ENCODE measurements around the gene CLN5.

The CLN5 gene

GRCh38 chr13:77022341-77022740 lies 30.5 kb downstream of the CLN5 start:
- DNase-seq = no peak

- peak; percentile 62 to 71 for DNase-seq
Measured at GRCh38 chr13:77026255-77026860, 34.5 kb downstream of the CLN5 start.

DNA sequence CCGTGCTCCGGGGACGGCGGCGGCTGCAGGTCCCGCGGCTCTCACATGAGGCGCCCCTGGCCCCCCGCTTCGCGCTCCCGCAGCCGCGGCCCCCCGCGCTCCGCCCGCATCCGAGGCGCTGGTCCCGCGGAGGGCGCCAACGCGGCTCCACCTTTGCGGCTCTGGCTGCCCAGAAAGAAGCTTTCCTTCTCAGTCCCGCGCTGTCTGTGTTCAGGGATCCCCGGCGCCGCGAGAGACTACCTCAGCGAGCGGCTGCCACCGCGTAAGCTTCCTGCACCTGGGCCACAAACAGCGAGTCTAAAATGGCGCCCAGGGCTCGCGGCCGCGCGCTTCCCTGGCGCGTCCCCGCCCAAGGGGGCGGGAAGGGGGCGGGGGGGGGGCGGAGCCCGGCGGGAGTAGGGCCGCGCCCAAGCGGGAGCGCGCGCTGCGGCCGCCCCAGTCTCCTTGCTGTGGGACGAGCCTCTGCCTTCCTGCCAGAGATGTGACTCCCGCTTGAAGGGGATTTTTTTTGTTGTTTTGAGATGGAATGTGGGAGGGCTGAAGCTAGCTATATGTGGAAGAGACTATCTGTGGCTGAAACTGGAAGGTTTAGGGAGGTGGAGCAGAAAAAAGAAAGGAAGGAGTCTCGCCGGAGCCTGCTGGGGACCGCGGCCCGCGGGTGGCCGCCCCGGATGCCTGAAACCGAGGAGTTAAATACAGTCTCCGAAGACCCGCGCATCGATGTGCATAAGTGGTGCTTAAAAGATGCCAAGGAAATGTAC lies 35.2 kb downstream of the CLN5 start, which contains the start of gene FBXL3:
TSS of gene FBXL3 (minus strand) at position 299 of the 761 bp plus-strand sequence. CDS start 5,299 bp downstream, outside the sequence.
- DNase-seq = peak; percentile 63 to 84

- no peak for DNase-seq
Measured at GRCh38 chr13:77028202-77028601, 36.3 kb downstream of the CLN5 start.

DNA sequence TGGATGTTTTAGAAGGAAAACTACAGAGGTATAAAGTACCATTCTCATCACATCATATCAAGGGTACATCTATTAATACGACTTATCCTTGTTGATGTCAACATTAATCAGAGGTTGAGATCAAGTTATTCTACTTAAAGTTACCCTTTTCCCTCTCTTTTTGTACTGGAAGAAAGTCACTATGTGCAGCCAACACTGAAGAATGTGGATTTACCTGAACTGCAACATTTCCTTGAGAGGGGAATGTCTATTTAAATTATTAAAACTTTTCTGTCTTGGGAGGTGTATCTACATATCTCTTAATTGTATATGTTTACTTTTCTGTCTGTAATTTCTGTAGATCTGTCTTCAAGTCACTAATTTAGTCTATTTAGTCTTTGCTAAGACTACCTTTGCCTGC lies 37.6 kb downstream of the CLN5 start:
- no peak for DNase-seq

- DNase-seq = no peak
Measured at GRCh38 chr13:77031656-77032243, 39.9 kb downstream of the CLN5 start.

DNA sequence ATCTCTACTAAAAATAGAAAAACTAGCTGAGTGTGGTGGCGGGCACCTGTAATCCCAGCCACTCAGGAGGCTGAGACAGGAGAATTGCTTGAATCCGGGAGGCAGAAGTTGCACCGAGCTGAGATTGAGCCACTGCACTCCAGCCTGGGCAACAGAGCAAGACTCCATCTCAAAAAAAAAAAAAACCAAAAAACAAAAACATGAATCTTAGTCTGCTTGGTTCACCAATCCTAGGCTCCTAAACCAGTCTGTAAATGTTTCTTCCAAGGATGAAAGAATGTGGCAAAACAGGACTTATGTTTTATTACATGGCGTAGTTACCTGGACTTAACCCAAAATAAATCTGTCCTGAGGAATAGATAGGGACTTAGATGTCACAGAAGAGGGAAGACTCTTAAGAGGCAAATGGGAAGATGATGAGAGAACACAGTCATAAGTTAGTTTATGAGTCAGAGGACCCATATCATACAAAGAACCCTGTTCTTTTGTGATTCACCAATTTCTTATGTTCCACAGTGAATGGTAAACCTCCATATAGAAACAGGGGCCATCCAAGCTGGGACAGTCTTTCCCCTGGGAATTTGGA lies 41.9 kb downstream of the CLN5 start:
- DNase-seq = no peak

GRCh38 chr13:77034881-77035280 lies 43.0 kb downstream of the CLN5 start:
- DNase-seq = no peak

- DNase-seq = no peak
Measured at GRCh38 chr13:77036279-77036678, 44.4 kb downstream of the CLN5 start.

DNA sequence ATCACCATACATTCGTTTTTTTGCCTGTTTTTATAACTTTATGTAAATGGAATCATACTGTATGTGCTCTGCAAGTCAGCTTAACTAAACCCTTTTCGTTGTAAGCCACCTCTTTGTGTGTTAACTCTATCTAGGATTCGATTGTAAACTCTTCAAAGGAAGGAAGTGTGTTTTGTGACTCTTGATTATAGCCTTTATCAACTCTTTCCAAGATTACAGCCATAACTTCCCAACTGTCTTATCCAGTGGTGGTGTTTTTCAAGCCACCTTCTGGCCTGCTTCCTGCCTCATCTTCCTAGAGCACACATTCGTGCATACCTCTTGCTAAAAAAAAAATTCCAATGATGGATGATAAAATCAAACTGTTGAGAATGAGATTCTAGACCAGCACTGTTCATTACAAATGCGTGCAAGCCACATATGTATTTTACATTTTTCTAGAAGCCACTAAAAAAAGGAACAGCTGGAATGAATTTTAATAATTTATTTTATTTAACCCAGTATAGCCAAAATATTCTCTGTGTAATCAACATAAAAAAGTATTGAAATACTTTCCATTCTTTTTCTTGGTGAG lies 47.1 kb downstream of the CLN5 start:
- no peak for DNase-seq

DNA sequence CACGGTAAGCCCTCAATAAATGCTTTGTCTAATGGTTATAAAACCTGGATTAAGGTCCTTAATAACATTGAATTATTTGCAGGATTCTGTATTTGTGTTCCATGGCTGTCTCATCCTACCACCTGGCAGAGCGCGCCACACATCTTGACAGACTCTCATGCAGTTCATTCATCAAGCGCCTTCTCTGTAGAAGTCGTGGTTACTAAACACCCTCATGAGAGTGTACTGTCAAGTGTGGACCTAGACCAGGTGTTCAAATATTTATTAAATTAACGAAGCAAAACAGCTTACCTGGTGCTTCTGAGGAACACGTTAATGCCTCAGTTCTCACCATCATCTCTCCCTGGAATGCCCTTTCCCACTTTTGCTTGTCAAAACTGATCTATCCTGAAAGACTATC lies 48.2 kb downstream of the CLN5 start:
- no peak for DNase-seq

DNA sequence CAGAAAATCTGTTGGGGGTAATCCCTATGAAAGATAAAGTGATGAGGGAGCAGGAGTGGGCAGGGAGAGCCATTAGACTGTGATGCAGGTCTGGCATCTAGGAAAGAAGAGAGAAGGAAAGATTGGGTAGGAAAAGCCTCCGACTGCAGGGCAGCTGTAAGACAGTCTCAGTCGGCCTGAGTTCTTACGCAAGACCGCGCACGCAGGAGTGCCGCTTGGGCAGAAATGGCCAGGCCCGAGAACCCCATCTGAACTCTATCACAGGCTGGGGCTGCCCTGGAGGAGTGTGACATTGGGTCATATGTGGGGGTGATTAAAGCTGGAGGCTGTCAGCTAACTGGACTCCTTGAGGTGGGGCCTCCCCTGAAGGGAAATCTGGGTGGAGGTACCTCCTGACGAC lies 49.0 kb downstream of the CLN5 start:
- no peak for DNase-seq

DNA sequence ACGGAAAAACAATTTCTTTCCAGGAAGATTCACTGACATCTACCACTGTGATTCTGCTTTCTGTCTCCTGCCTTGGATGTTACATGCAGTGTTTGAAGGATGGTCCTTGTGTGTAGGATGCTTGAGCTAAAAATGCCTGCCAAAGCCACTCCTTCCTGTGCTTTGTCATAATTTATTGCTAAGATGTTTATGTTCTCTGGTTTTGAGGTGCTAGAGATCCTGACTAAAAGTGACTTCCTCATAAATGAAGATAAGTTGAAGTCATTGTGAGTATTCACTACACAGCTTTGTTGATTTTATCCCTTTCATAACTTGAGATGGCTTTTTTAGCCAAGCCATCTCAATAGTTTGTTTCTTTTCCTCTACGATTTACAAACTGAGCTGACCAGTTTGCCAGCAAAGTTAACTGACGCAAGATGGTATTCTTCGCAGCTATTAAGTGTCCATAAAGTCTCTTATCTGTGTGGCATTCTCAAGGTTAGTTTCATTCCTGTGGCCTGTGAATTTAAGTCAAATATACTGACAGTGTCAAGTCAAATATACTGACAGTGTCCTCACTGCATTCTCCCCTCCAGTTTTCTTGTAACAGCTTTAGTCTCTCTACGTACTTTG lies 50.8 kb downstream of the CLN5 start:
- no peak for DNase-seq

GRCh38 chr13:77047649-77048343 lies 55.9 kb downstream of the CLN5 start:
- no peak for DNase-seq

GRCh38 chr13:77048681-77049080 lies 56.8 kb downstream of the CLN5 start:
- peak; percentile 68 to 69 for DNase-seq

DNA sequence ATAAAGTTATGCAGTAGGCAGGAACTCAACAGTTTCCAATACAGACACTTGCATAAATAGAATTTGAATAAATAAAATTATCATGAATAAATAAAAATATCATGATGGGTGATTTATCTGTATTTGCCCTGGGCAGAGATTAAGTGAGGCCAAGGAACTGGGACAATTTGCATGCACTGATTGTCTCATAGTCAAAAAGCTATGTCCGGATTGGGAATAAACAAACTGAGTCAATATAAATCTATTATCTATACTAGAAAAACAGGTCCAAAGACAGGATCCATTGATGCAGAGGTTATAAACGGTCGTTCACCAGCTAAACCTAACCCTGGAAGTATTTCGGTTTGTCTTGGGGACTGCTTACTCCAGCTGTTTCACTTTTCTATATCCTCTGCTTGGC lies 61.3 kb downstream of the CLN5 start:
- DNase-seq = no peak

All from Kasumi-1 (cell line).